ENCODE results near the gene FBXL19.

Gene FBXL19

DNA sequence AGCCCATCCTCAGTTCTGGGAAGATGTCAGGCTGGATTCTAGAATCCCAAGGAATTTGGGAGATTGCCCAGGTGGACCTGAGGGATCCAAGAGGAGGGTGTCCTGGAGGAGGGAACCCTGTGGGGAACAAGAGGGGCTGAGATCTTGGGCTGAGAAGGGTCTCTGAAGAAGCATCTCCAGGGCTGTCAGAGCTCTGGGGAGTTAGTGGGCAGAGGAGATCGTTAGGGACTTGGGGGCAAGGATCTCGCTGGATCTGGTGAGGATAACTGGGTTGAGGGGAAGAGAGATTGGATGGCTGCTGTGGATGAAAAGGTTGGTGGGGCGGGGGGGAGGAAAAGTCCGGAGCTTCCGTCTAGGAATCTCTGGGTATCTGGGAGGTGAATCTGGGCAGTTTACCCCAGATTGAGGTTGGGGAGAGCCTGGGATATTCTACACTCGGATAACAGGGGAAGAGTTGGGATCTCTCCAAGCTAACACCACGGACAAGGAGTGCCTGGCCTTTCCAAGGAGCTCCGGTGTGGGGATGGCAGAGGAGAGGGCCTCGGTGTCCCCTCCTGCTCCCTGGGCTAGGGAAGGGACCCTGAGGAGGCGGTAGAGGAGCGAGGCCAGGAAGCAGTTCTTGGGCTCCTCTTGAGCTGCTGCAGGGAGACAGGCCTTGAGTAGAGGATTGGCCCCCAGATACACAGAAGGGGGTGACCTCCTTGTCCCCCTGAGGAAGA, 1.7 kb downstream of the FBXL19 start:
- TF ChIP-seq, protein P1, sequence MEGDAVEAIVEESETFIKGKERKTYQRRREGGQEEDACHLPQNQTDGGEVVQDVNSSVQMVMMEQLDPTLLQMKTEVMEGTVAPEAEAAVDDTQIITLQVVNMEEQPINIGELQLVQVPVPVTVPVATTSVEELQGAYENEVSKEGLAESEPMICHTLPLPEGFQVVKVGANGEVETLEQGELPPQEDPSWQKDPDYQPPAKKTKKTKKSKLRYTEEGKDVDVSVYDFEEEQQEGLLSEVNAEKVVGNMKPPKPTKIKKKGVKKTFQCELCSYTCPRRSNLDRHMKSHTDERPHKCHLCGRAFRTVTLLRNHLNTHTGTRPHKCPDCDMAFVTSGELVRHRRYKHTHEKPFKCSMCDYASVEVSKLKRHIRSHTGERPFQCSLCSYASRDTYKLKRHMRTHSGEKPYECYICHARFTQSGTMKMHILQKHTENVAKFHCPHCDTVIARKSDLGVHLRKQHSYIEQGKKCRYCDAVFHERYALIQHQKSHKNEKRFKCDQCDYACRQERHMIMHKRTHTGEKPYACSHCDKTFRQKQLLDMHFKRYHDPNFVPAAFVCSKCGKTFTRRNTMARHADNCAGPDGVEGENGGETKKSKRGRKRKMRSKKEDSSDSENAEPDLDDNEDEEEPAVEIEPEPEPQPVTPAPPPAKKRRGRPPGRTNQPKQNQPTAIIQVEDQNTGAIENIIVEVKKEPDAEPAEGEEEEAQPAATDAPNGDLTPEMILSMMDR (IDR thresholded peaks at IDR 0.05; ENCODE audit: low read depth, low read length) = no peak
- DNase-seq (ENCODE audit: extremely low read depth, low read depth) = no peak

DNA sequence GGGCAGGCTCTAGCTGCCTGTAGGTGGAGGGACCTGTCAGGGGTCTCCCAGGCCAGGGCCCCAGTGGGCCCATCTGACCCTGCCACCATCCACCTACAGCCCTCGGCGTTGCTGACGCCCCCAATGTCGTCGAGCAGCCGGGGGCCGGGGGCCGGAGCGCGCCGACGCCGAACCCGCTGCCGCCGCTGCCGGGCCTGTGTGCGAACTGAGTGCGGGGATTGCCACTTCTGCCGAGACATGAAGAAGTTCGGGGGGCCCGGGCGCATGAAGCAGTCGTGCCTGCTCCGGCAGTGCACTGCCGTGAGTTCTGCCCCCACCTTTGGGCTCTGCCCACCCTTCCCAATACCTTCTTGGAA, 2.2 kb downstream of the FBXL19 start:
- DNase-seq (ENCODE audit: extremely low read depth, low read depth) = no peak
- TF ChIP-seq, protein P1 (IDR thresholded peaks at IDR 0.05; ENCODE audit: low read depth, low read length) = no peak

DNA sequence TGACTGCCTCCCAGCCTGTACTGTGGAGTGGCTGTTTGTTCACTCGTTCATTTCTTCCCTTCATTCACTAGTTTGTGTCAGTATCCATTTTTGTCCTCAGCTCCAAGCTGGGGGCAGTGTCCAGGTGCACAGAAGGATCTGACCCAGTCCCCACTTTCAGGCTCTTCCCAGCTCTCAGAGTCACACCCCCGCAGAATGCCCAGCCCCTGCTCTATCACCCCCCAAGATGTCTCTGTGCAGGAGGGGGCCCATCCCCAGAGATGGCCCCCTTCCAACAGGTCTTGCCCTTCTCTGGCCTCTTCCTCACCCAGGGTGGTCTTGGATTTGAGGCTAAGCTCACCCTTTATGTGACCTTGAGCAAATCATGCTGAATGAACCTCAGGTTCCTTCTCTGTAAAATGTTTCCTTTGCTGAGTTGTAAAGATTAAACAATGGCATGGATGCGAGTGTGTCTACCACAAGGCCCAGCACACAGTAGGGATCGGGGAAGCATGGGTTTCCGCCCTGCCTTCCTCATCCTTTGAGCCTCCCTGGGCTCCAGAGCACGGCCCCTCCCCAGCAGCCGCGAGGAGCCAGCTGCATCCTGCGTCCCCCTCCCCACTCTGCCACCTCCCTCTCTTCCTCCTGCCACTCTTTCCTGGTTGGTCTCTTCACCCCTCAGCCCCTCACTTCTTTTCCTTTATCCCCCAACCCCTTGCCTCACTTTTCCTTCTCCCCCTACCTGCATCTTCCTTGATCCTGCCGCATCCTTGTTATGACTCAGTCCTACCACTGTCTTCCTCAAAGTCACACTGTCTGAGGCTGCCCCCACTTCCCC, 2.8 kb downstream of the FBXL19 start:
- TF ChIP-seq, protein P1 (IDR thresholded peaks at IDR 0.05; ENCODE audit: low read depth, low read length) = no peak
- DNase-seq (ENCODE audit: extremely low read depth, low read depth) = no peak

DNA sequence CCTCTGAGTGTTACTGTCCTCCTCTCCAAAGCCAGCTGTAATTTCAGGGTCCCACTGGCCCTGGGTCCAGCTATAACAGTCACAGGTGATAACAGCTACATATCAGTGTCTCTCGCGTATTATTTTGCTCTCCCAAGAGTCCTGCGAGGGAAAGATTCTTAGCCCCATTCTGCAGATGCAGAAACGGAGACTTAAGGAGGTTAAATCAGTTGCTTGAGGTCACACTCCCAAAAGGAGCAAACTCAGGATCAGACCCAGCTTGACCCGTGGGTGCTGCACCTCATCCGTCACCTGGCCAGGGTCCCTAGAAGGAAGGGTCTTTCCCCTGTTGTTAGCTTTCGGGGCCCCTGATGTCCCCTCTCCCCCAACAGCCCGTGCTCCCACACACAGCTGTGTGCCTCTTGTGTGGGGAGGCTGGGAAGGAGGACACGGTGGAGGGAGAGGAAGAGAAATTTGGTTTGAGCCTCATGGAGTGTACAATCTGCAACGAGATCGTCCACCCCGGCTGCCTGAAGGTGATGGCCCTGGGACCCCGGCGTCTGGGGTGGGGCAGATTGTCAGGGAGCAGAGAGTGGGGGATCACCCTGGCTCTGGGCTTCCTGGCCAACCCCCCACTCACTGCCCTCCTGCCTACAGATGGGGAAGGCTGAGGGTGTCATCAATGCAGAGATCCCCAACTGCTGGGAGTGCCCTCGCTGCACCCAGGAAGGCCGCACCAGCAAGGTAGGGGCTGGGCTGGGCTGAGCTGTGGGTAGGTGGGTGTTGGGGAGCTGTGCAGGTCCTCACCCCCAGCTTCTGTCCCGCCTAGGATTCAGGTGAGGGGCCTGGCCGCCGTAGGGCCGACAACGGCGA, 3.8 kb downstream of the FBXL19 start:
- no peak for DNase-seq (ENCODE audit: extremely low read depth, low read depth)
- TF ChIP-seq, protein P1 (IDR thresholded peaks at IDR 0.05; ENCODE audit: low read depth, low read length) = no peak

DNA sequence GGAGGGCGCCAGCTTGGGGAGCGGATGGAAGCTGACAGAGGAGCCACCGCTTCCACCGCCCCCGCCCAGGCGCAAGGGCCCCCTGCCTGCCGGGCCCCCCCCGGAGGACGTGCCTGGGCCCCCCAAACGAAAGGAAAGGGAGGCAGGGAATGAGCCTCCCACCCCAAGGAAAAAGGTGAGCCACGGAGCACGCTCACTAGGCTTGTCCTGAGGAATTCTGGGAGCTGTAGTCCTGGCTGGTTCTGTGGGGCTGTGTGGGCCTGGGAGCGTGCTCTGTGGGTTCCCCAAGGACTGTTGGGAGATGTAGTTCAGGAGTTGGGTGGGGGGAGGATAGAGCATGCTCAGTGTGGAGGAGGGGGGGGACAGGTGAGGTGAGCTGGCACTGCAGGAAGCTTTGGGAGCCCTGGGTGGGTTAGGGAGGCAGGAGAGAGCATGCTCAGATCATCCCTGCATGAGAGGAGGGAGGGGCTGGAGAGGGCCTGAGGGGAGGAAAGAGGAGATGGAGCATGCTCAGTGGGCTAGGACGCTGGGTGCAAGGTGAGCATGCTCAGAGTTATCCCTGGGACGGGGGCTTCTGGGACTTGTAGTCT, 4.5 kb downstream of the FBXL19 start:
- DNase-seq (ENCODE audit: extremely low read depth, low read depth) = no peak
- TF ChIP-seq, protein P1 (IDR thresholded peaks at IDR 0.05; ENCODE audit: low read depth, low read length) = no peak

DNA sequence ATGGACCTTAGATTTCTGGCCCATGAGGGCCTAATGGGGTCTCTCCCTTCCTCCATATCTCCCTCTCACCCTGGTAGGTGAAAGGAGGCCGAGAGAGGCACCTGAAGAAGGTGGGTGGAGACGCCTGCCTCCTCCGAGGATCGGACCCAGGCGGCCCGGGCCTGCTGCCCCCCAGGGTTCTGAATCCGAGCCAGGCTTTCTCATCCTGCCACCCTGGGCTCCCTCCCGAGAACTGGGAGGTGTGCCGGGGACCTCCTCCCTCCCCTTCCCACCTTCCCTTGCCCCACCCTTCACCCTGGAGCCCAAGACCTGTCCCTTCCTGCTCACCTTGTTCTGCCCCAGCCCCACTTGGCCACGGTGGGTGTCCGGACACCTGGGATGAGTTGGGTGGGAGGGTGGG, 5.0 kb downstream of the FBXL19 start:
- TF ChIP-seq, protein P1 (IDR thresholded peaks at IDR 0.05; ENCODE audit: low read depth, low read length) = no peak
- no peak for DNase-seq (ENCODE audit: extremely low read depth, low read depth)
